Heart left ventricle (tissue), 13 donors: ENCODE measurements around the gene SRPK1.

Experiments used
- CTCF ChIP-seq, 12 donors: fragments of 200-600 bp; sonication (generic) in 4 of 12; IDR thresholded peaks; one replicate each; pipeline versions ENCODE4 v1.5.0 to v1.8.0; 2018 to 2022; ENCODE audit warnings: antibody characterized with exemption in 12 of 12, mild to moderate bottlenecking in 5 of 12
- POLR2A ChIP-seq, 2 donors: fragments of 450-650 bp; IDR thresholded peaks; one replicate each; pipeline ENCODE4 v1.6.1; 2017; ENCODE audit warnings: antibody characterized with exemption in 2 of 2, mild to moderate bottlenecking in 2 of 2, moderate library complexity in 2 of 2
- donor health status: ischemic (EF 13 %, LVEDD 7.1; RV severe dilation, severe dysfunction).
- donor health status: DM: no; HTN: yes; CAD: no.
- donor health status: DM: no; HTN: no; CAD: no.
- donor health status: ischemic (EF 25% LVEDD 6.9; RV normal size, moderate dysfunction).
- donor health status: ischemic (EF 25% LVEDD 5.7; RV mildly dilated, moderate dysfunction).
- donor health status: ischemic (EF 35%, LVEDD 5.7; RV mildly dilated, moderate dysfunction).
- donor health status: nonischemic (EF 11% LVEDD 7.7; RV severe dilation, severe dysfunction).
- donor health status: DM: yes; HTN: yes; CAD: no.
- donor health status: PGD.
- donor health status: ischemic (EF 29% LVEDD 5.4; RV normal size, mild dysfunction).
- donor health status: nonischemic (EF 23%, LVEDD 6.1; RV moderate dilation, normal function).

- no peak for TF ChIP-seq CTCF (IDR thresholded peaks at IDR 0.05)
- TF ChIP-seq POLR2A (IDR thresholded peaks at IDR 0.05), result no peak
Measured at GRCh38 chr6:35933844-35934243, 12.9 kb upstream of the SRPK1 start.
